ENCODE data around the gene MAB21L1. TPM values are rescaled to one million over a fixed set of nuclear protein-coding genes. Genes with fewer than 3 reads are reported as not detected.

Gene MAB21L1
- total and polyA plus RNA-seq, 12 donors: 0.08 to 0.49 (median 0.26) TPM; not detected in 1

DNA sequence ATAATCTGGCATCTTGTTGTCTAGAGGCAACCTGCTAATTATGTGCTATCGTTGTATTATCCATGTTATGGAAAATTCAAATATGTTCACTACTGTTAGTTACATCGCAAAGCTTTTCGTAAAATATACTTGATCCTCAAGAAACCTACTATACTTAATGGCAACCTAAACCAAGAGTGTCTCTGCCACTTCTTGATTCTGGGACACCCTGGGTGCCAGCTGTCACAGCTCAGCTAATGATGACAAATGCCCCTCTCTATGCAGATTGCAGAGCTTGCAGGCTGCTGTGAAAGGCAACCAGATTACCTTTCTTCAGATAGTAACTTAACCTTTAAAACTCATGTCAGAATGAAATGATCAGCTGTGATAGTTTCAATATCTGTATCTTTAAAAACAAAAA is 8.9 kb upstream of the MAB21L1 start:
- DNase-seq (no peak), ATAC-seq (no peak)
- no peak overlapping the region for H3K4me3 ChIP-seq
- no peak overlapping the region for H3K27ac ChIP-seq
- no peaks in the 10 kb centered on the region for H3K36me3 ChIP-seq
- no peaks in the 10 kb centered on the region for H3K9me3 ChIP-seq
- TF ChIP-seq, protein P1, sequence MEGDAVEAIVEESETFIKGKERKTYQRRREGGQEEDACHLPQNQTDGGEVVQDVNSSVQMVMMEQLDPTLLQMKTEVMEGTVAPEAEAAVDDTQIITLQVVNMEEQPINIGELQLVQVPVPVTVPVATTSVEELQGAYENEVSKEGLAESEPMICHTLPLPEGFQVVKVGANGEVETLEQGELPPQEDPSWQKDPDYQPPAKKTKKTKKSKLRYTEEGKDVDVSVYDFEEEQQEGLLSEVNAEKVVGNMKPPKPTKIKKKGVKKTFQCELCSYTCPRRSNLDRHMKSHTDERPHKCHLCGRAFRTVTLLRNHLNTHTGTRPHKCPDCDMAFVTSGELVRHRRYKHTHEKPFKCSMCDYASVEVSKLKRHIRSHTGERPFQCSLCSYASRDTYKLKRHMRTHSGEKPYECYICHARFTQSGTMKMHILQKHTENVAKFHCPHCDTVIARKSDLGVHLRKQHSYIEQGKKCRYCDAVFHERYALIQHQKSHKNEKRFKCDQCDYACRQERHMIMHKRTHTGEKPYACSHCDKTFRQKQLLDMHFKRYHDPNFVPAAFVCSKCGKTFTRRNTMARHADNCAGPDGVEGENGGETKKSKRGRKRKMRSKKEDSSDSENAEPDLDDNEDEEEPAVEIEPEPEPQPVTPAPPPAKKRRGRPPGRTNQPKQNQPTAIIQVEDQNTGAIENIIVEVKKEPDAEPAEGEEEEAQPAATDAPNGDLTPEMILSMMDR (IDR thresholded peaks at IDR 0.05): no peak
- H3K27me3 ChIP-seq: no peaks in the 10 kb centered on the region
- H3K4me1 ChIP-seq: no peaks in the 10 kb centered on the region
- WGBS, 2 donors: 96 to 98% methylated on average over 3 of the region's 3 CpGs
- intact Hi-C loops (cut with DNase I): no loop called here

DNA sequence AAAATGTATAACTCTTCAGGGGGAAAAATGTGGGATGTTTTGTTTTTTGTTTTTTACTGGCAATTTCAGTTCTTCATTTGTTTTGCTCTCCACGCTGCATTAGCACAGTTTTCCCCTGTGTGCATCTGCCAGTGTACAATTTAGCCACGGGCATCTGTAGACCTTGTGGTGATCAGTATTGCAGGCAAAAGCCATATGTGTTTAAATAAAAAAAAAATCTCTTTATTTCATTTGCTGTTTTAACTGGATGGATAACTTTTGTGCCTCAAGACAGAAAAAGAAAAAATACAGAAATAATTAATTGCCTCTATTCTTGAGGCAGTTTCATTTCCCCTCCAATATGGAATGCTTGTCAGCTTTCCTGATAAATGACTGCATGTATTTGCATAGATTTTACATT is 7.9 kb upstream of the MAB21L1 start:
- 94 to 97% methylated on average over 2 of the region's 2 CpGs for WGBS, 2 donors
- DNase-seq: no peak
- no peaks in the 10 kb centered on the region for H3K9me3 ChIP-seq
- intact Hi-C loops (cut with DNase I): no loop called here
- H3K27ac ChIP-seq: no peak overlapping the region
- H3K36me3 ChIP-seq: no peaks in the 10 kb centered on the region
- H3K27me3 ChIP-seq: peaks cover 0 to 4% (median 0%) of the 10 kb centered on the region in 7 donors
- no peak overlapping the region for H3K4me3 ChIP-seq
- TF ChIP-seq, protein P1 (IDR thresholded peaks at IDR 0.05): no peak
- no peak for ATAC-seq
- H3K4me1 ChIP-seq: no peaks in the 10 kb centered on the region

DNA sequence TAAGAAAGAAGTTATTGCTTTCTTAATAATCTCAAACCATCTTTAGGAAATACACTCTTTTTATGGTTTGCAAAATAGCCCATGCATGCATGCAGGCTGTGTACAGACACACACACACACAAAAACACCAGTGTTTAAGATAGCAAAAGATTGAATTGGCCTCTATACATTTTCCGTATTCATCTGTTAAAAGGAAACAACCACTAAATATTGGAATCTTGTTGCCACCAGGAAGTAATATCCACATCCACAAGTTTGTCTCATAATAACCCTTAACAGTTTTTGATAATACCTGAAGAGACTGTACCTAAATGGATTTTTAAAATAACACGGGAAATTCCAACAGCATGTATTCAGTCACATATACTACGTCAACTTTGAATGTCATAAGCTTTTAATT is 7.3 kb upstream of the MAB21L1 start:
- H3K27ac ChIP-seq: no peak overlapping the region

GRCh38 chr13:35482527-35482926 is 6.0 kb upstream of the MAB21L1 start:
- H3K36me3 ChIP-seq: no peaks in the 10 kb centered on the region
- no peaks in the 10 kb centered on the region for H3K4me1 ChIP-seq
- no peak for ATAC-seq
- 96 to 98% methylated on average over 1 of the region's 1 CpG for WGBS, 2 donors
- H3K9me3 ChIP-seq: peaks cover 0 to 6% (median 0%) of the 10 kb centered on the region in 11 donors
- DNase-seq: no peak
- TF ChIP-seq, protein P1 (IDR thresholded peaks at IDR 0.05): no peak
- H3K4me3 ChIP-seq: no peak overlapping the region
- intact Hi-C loops (cut with DNase I): no loop called here
- no peak overlapping the region for H3K27ac ChIP-seq
- peaks cover 0 to 23% (median 0%) of the 10 kb centered on the region in 7 donors for H3K27me3 ChIP-seq

More for the DNA sequence above, 7.3 kb upstream of the MAB21L1 start:
- Histone ChIP-seq H3K4me3 (no peak overlapping the region), H3K9me3 (peaks cover 0 to under 1% (median 0%) of the 10 kb centered on the region in 11 donors), H3K36me3 (no peaks in the 10 kb centered on the region), H3K27me3 (peaks cover 0 to 11% (median 0%) of the 10 kb centered on the region in 7 donors), H3K4me1 (no peaks in the 10 kb centered on the region)
- ATAC-seq (no peak), DNase-seq (no peak)
- 96 to 97% methylated on average over 3 of the region's 3 CpGs for WGBS, 2 donors
- intact Hi-C loops (cut with DNase I): no loop called here
- TF ChIP-seq, protein P1 (IDR thresholded peaks at IDR 0.05): no peak
